NCI-H774 (cell line): ENCODE results near the gene CBX2.

ENCODE experiments used
- DNase-seq: peaks from one replicate; lab custom pipeline; 2025; lab: John Stamatoyannopoulos, UW

The CBX2 gene

DNA sequence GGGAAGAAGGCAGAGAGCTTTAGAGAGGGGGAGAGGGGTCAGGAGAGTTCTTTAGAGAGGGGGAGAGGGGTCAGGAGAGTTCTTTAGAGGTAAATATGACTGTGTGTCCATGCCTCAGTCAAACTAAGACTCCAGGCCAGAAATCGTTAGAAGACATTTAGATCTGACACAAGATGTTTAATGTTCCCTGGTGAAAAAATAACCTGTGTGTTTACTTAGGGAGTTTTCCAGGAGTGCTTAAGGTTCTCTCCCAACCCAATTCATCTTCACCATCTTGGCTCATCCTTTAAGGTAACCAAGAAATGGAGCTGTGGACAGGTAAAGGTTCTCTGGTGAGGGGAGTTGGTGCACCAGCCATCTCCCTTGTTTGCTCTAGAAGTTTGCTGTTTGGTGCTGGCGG lies 51.5 kb downstream of the CBX2 start:
- DNase-seq, result no peak

DNA sequence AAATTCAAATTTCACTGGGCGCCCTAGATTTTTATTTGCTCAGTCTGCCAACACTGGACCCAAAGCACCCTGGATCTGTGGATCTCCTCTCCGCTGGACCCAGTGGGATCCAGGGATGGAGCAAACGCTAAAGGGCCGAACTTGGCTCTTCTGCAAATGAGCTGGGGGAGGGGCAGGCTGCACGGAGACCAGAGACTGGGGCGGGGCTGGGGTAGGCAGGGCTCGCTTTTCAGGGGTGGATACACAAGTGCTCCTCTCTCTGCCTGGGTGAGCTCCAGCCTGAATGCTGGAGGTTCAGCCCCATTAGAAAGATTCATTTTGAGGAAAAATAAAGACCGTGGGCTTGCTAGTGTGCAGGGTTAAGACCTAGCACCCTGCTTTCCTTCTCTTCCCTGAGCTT lies 52.4 kb downstream of the CBX2 start:
- DNase-seq, result no peak

DNA sequence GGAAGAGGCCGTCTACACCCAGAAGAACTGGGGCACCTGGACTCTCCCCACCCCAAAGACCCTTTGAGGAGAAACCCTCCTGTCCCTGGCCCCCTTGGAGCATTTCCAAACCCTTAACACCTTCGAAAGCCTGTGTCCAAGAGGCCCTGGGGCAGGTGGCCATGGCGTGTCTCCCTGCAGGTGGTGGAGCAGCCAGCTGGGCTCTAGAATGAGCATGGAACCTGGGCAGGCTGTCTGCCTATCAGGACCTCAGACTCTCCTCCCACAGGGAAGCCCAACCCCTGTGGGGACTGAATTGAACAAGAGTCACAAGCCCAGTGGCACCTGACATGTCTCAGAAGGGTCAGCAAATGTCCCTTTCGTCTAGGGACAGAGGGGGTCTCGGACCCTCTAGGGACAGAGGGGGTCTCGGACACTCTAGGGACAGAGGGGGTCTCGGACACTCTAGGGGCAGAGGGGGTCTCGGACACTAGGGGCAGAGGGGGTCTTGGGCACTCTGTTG lies 52.9 kb downstream of the CBX2 start:
- peak; percentile 33 for DNase-seq

DNA sequence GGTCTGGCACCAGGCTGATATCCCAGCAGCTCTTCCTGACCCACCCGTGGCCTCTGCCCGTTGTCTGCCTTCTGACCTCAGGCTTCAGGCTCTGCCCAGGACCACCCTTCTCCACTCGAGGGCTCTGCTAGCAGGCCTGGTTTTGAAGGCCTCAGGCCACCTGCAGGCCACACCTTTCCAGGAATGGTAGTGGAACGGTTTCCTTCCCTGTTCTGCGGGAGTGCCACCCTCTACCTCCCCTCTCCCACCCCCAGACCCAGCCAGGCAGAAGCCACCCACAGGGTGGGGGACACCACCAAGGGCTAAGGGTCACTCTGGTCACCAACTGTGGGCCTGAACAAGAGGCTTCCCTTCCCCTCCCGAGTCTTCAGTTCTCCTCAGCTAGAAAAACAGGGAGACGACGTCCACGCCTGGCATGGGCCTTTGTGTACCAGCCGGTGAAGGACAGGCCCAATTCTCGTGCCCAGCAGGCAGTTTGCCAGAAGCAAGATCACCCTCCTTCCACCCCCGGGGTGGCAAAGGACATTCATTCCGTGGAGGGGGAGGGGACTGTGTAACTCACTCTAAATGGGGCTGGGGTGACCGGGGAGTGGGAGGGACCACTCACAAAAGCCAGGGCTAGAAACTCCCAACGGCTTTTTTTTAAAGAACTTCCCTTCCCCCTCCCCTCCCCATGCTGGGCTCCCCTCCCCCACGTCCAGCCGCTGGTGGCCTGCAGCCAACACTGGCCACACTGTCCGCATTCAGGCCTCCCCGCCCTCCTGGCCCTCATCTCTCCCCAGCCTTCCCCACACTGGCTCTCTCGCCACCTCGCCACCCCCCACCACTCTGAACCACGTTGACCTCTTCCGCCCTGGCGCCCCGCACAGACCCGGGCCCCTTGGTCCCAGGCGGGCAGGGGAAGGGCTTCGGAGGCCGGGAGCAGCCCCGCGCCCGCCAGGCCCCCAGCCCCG lies 53.6 kb downstream of the CBX2 start:
- DNase-seq, result no peak

DNA sequence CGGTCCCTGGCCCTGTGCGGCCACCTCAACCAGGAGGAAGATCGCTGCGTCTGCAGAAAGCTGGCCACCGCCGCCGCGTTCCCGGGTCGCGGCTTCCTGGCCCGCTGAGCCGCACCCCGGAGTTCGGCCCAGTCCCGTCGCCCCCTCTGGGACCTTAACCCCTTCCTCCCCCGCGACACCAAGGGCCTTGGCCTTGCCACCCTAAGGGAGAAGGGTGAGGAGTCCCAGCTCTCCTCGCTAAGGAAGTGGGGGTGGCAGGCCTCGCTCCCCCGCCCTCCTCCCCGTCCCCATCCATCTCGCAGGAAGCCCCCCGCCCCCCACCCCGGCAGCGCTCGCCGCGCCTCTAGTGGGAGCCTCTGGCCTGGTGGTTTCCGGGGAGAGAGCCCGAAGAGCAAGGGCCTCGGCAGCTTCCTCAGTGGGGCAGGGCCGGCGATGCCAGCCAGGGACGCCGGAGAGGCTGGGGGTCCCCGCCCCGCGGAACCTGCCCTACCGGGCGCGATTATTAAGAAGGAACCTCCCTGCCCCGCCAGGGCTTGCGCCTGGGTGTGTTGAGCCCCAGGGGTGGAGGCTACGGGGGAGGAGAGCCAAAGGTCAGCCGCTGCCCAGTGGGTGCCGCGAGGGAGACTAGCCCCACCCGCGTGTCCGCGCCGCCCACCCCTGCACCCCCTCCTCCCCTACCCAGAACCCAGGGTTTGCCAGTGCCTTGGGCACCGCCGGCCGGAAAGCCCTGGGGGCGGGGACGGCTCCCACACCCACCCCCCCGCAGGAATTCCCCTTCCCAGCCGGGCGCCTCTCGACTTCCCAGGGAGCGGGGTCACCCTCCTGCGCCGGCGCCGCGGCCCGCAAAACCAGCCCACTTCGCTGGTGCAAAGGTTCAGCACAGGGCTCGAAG lies 54.5 kb downstream of the CBX2 start:
- no peak for DNase-seq

DNA sequence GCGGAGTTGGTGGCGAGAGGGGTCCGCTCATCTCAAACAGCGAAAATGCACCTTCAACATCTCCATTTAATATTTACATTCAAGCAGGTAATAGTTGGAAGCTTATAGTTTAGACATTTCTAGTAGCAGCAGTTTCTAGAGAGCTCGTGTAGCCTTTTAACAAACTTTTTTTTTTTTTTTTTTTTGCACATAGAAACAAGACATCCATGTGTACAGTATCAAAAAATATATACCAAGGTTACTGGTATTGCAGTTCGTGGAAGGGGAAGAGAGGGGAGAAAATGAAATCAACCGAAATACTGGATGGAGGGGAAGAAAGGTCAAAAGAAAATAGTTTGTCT lies 55.1 kb downstream of the CBX2 start:
- DNase-seq, result no peak

DNA sequence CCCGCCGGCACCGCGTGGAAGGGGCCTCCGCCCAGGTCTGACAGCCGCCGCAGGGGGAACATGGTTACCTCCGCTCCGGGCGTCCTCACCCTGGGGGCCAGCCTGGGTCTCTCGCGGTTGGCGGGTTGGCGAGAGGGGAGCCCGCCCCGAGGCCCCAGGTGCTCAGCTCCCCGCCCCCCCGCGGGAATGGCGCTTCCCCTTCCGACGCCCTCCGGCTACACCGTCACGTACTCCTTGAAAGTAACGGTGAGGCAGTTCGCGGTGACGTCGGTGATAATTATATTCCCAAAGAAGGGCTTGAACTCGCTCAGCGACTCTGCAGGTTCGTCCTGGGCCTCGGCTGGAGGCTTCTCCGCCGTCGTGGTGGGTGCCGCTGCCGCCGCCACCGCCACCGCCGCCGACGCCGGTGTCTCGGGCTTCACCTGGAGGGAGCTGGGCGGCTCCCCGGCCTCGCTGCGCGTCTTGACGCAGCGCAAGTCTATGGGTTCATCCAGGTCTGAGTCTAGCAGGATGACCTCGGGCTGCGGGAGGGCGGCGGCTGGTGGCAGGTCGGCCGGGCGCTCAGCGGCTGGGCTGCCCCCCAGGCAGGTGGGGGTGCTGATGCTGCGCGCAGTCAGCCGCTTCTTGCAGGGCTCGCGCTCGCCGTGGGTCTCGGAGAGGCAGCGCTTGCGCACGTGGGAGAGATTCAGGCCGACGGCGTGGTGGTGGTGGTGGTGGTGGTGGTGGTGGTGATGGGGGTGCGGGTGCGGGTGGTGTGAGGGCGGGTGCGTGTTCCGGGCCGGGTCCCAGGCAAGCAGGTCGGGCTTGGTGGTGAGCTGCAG lies 56.0 kb downstream of the CBX2 start:
- DNase-seq, result no peak

DNA sequence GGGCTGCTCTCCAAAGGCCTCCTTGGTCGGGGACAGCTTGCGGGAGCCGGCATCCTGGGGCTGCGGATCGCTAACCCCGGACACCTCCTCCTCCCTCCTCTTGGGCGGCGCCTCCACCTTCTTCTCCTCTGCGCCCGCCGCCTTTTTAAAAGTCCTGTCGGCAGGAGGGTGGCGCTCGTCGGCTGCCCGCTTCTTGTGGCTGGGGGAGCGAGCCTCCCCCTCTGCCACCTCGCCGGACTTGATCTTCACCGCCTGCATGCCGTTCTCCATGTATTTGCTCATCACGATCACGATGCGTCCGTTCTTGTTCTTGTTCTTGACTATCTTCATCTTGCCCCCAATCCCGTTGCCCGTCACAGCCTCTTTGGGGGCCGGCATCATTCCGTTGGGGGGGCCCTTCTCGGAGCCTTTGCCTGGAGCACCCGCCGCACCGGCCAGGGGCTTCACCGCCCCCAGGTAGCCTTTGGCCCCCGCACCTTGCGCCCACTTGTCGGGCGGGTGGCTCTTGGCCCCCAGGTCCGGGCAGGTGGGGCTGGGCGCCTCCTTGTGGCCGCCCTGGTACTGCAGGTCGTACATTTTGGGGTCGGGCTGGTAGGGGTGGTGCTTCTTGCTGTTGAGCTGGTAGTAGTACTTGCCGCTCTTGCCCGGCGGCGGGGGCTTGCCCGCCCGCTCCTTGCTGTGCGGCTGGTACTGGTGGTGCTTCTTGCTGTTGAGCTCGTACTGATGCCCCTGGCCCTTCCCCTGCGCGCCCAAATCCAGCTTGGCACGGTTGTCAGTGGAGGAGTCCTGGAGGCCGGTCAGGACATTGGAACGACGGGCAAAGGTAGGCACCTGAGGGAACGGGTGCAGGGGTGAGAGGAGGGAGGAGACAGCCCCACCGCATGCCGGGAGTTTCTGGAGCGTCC lies 56.9 kb downstream of the CBX2 start:
- DNase-seq, result no peak

DNA sequence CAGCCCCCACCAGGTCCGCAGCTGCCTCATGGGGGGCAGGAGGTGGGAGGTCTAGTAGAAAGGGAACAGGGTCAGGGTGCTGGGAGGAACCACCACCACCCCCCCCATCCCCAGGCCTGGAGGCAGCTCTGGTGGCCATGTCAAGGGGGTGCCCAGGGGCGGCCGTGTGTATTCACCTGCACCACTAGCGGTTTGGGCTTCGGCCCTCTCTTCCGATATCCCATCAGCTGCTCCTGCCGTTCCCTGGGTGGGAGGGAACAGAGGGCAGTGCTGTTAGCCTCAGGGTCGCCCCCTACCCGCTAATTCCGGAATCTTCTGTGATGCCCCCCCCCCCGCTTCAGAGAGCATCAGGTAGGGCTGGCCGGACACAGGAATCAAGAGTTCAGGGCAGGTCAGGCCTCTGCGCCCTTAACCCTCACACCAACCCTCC lies 57.5 kb downstream of the CBX2 start:
- DNase-seq, result no peak

DNA sequence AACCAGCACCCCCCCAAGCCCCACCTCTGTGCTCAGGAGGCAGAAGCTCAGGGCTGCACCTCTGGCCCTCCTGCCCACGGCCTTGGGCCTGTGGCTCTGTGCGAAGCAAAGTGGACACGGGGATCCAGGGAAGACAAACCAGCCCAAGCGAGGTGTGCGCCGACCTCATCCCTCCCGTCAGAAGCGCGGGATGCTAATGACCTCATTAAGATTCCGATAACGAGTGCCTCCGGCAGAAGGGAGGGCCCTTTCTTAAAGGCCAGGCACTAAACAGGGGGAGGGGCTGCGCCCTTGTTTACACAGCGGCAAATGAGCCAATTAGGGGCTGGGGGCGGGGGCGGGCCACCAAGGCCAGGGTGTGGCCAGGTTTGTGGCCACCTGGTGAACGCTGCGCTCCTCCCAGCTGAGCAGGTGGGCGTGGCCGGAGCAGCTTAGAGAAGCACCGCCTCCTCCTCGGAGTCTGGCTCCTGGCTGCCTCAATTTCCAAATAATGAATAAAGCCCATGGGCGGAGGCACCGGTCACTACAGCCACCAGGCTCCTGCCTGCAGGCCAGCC lies 58.1 kb downstream of the CBX2 start:
- DNase-seq, result no peak

DNA sequence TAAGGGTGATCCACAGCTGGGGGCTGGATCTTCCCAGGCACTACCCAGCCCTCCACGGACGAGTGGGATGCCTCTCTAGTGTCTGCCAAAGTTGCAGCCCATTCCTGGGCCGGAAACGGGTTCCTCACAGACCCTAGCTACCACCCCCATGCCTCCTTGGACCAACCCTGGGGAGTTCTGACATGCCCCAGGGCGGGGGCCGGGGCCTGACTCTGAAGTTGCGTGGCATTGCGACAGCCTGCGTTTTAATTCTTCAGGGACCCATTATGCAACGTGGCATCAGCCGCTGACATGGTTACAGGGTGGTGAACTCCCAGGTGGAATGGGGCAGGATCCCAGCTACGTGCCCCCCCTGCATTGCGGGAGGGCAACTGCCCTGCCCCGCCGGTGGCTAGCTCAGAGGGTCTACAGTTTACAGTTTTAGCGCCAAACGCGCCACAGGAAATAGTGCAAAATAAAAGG lies 58.6 kb downstream of the CBX2 start:
- no peak for DNase-seq

DNA sequence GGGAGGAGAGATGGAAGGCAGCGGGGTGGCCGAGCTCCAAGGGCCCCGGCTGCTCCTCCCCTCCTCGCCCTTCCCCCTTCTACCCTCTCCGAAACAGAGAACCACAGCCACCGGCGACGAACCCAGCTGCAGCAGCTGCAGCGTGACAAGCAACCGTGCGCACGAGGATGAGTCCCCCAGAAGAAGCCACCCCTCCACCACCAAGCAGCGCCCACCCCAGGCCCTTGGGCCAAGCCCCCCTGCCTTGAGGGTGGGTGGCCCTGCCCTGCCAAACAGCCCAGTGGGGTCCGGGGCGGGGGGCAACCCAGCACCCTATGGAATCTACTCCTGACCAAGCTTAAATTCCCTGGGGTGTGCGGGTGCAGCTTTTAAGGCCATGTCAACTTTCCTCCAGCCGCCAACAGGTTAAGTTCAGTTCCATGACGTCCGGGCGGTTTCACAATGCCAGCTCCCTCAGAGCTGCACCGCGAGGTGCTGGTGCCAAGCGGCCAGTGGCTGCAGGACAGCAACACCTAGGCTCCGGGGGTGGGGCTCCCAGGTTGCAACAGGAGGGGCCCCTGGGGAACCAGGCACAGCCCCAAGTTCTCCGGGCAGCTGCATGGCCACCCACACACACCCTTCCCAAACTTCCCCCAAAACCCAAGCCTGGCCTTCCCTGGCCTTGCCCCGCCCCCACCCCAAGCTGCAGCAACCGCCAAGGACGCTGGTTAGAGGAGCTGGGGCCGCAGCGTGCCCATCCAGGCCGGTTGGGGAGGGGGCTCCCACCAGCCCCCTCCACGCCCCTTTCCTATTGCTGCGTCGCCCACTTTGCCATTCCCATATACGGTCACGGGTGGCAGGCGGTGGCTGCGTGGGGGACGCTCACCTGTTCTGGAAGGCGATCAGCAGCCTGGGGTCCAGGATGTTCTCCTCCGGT lies 59.3 kb downstream of the CBX2 start:
- DNase-seq, result no peak
